GM20000 (cell line): ENCODE results near the gene PKIB.

Source experiments
- DNase-seq: peaks from one replicate; pipeline ENCODE4 v3.0.0; 2012; ENCODE audit warnings: low spot score
- CTCF ChIP-seq: IDR thresholded peaks from 2 replicates; pipeline ENCODE4 v1.5.1; 2012; ENCODE audit warnings: mild to moderate bottlenecking, control low read depth; ENCODE audit errors: extremely low read depth, missing control alignments

Gene PKIB

DNA sequence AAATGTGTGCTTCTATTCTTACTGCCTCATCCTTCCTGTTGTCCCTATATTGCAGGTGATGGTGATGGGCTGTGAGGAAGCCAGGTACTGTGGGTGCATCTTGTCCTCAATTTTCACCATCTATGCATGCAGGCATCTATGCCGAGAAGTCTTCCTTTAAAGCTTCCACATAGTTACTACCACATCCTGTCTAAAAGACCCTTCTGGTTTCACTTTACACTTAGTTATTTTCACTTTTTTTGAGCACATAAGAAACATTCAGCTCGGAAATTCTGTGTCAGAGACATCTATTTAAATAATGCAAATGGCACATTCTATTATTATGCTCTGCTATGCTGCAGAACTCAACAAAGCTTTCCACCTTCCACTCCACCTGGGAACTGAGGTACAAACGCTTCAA lies 141.1 kb downstream of the PKIB start:
- peak; percentile 19 for DNase-seq

DNA sequence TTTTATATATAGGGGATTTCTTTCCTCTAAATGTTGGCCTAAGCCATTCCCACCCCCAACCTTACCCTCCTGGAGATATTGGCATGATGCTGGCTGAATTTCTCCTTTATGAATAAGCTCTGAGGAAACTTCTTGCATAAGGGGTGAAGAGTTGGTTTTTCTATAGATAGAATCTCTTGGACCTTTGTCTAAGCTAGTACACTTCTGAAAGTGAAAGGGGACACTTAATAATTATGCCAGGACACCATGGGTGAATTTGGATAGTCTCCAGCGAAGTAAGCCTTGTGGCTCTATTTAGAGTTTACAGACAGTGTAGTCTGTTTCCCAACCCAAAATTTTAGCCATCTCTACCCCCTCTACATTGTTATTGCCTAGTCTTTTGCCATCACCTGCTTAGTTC lies 142.3 kb downstream of the PKIB start:
- no peak for DNase-seq
- TF ChIP-seq CTCF = no peak

More for the DNA sequence above, 141.1 kb downstream of the PKIB start:
- TF ChIP-seq CTCF = no peak

GRCh38 chr6:122753000-122753687 lies 142.9 kb downstream of the PKIB start:
- DNase-seq = no peak
- TF ChIP-seq CTCF = no peak

DNA sequence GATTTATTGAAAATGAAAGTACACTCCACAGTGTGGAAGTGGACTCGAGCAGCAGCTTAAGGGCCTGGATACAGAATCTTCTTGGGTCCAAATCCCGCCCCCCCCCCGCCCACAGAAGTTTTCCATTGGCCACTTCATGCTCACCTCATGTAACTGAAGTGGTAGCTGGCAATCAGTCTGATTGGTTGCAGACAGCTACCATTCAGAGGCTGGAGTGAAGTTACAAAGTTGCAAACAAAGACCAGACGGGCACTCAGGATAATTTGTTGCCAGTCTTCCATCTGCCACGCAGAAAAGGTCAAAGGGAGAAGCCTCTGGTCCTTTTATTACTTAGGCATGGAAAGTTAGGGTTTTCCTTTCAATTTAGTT lies 143.5 kb downstream of the PKIB start:
- TF ChIP-seq CTCF = no peak
- no peak for DNase-seq

DNA sequence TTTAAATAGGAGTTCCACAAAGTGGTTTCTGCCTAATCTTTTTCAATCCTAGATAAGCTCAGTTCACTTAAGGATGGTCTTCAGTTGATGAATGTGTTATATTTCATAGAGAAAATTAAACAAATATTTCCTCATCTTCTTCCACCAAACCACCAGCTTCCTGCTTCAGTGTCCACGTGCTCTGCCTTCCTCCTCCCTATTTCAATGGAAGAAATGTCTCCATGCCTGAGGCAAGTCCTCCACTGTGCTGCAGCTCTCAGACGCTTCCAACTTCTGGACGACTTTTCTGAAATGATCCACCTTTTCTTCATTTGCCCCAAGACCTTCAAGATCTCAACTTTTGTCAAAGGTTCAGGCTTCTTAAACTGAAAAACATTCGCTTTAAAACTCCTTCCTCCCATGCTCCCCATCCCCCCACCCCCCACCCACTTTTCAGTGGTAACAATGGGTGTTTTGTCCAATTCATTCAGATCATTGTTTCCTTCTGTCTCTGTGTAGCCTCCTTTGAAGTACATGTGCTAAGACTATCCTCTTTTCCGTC lies 144.1 kb downstream of the PKIB start:
- DNase-seq = no peak
- no peak for TF ChIP-seq CTCF

- no peak for DNase-seq
- TF ChIP-seq CTCF = no peak
Measured at GRCh38 chr6:122755901-122756300, 145.7 kb downstream of the PKIB start.

DNA sequence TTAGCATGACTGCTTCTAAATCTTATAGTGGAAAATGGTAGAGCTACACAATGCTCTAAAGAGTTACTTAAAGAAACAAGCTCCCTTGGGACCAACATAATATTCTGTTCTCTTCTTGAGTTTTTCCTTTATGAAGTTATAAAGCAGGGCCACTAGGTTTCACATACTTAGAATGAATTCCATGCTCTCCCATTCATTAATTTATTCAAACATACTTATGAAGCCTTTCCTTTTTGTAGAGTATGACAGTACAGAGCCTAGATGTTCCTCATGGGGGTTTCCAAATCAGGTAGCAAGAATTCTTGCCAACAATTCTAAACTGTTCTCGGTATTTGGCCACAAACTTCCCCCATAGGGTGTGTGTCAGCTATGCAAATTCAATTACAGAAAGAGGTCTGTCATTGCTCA lies 148.7 kb downstream of the PKIB start:
- DNase-seq = no peak
- TF ChIP-seq CTCF = no peak
